Sigmoid colon (tissue), 7 donors: Measurements from ENCODE around the gene DYNC1I1. TPM values are rescaled to one million over a fixed set of nuclear protein-coding genes. Genes with fewer than 3 reads are reported as not detected.

ENCODE experiments used
- DNase-seq: peaks from one replicate; pipeline ENCODE4 v3.0.0-alpha.2; 2019
- H3K27ac ChIP-seq, 4 donors: fragments of 200-600 bp; sonication (generic); one replicate each; pipeline ENCODE4 v1.5.1; 2016 to 2019; ENCODE audit warnings: mild to moderate bottlenecking in 1 of 4
- H3K27me3 ChIP-seq, 3 donors: fragments of 200-600 bp; sonication (generic); one replicate each; pipeline ENCODE4 v1.5.1; 2019; ENCODE audit warnings: mild to moderate bottlenecking in 1 of 3
- H3K36me3 ChIP-seq, 4 donors: fragments of 200-600 bp; sonication (generic); one replicate each; pipeline ENCODE4 v1.5.1; 2016 to 2019
- H3K4me1 ChIP-seq, 4 donors: fragments of 200-600 bp; sonication (generic); one replicate each; pipeline ENCODE4 v1.5.1; 2017 to 2019
- H3K4me3 ChIP-seq, 4 donors: fragments of 200-600 bp; sonication (generic); one replicate each; pipeline ENCODE4 v1.5.1; 2017 to 2019; ENCODE audit warnings: mild to moderate bottlenecking in 2 of 4, moderate library complexity in 1 of 4
- H3K9me3 ChIP-seq, 4 donors: fragments of 200-600 bp in 3 of 4; sonication (generic) in 3 of 4; one replicate each; pipeline versions ENCODE4 v1.5.1 to v1.6.1; 2013 to 2019
- CTCF ChIP-seq, 4 experiments: fragments of 450-650 bp in 3 of 4; fragments of 200-600 bp in 1 of 4; IDR thresholded peaks; one replicate each; pipeline ENCODE4 v1.5.1; 2016 to 2019; ENCODE audit warnings: antibody characterized with exemption in 4 of 4, mild to moderate bottlenecking in 3 of 4, moderate library complexity in 2 of 4
- EP300 ChIP-seq, 4 donors: sonication (generic); formaldehyde crosslinking; IDR thresholded peaks; one replicate each; pipeline ENCODE4 v1.6.1; 2017; ENCODE audit warnings: antibody characterized with exemption in 4 of 4
- POLR2A ChIP-seq, 2 donors: fragments of 450-650 bp; IDR thresholded peaks; one replicate each; pipeline ENCODE4 v1.6.1; 2016; ENCODE audit warnings: antibody characterized with exemption in 2 of 2, mild to moderate bottlenecking in 2 of 2, moderate library complexity in 2 of 2
- POLR2AphosphoS5 ChIP-seq, 4 donors: sonication (generic); formaldehyde crosslinking; IDR thresholded peaks; one replicate each; pipeline ENCODE4 v1.6.1; 2017; ENCODE audit warnings: antibody characterized with exemption in 4 of 4
- WGBS, 2 donors: extraction: QIAGEN DNeasy Blood & Tissue Kit; methylation state at CpG; one replicate each; pipeline ENCODE4 v1.1.7; 2013; 5-methylcytosine and 5-hydroxymethylcytosine counted together
- intact Hi-C: fragments of 100-400 bp; cut with DNase I; formaldehyde crosslinking; loops from one replicate; pipeline ENCODE4 v1.15.1; 2023
- polyA plus RNA-seq, 3 donors: library from polyadenylated mRNA; stranded (reverse); fragments of 200-250 nt; gene quantifications; one replicate each; pipeline ENCODE4 v1.2.3, GENCODE V29; 2013
- total RNA-seq, 4 donors: library from RNA; depleted of rRNA; stranded (reverse); fragments of >200 nt; gene quantifications; one replicate each; pipeline ENCODE4 v1.1.0, GENCODE V29; 2016
- donor health status: healthy with polysubstance abuse.
- donor health status: Bipolar disorder and iron deficiency.
- donor health status: healthy.

The DYNC1I1 gene
- total RNA-seq (10 to 100 TPM; 37.8 to 65.2 (median 56.6) TPM), polyA plus RNA-seq (1 to 10 TPM in 1 of 3 donors, under 1 TPM in 1, not detected in 1; 0.92 to 1.2 TPM)

DNA sequence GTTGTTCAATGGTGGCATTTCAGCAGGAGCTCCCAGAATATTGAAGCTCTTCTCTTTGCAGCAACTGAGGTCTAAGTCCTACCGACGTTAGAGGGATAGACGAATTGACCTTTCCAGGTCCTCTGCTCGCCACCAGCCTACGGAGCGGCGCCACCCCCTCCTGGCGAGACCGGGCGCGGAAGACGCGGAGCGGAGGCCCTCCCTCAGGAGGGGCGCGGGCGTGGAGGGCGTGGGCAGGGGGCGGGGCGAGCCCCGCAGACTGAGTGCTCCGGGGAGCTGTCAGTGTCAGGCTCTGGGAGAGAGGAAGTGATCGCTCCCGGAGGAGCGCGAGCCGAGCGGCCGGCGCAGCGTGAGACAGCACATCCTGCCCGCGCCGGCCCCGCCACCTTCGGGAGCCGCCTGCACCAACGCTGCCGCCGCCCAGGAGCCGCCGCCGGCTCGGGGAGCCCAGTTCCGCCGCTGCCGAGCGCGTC lies at the start of gene DYNC1I1:
Gene DYNC1I1, plus strand, starts transcription at position 257 of the 473 bp plus-strand sequence. CDS start 32,176 bp downstream, outside the sequence.
- Histone ChIP-seq H3K4me1 (peaks cover 0 to 51% (median 28%) of the 10 kb centered on the region in 4 donors), H3K27ac (peak within 1 kb of the TSS; percentile 60 to 90 (median 88)), H3K27me3 (no peaks in the 10 kb centered on the region), H3K36me3 (no peaks in the 10 kb centered on the region), H3K4me3 (peak within 1 kb of the TSS; percentile 71 to 92 (median 88)), H3K9me3 (no peaks in the 10 kb centered on the region)
- TF ChIP-seq CTCF (IDR thresholded peaks at IDR 0.05): no peak
- peak; percentile 79 to 88 (median 82) for TF ChIP-seq POLR2AphosphoS5 (IDR thresholded peaks at IDR 0.05)
- no peak for TF ChIP-seq EP300 (IDR thresholded peaks at IDR 0.05)
- DNase-seq: peak; percentile 88
- intact Hi-C loops: loop anchor here (5.0 to 10.0 kb wide), 3 partner anchors 45 to 228 kb away; no protein-coding TSS in a partner anchor
- WGBS, 2 donors: 1% methylated on average over 49 of the region's 49 CpGs

- intact Hi-C loops: loop anchor here (1.0 kb wide), 1 partner anchor 148 kb away; no protein-coding TSS in a partner anchor
- H3K27ac ChIP-seq: no peak overlapping the region
- peak; percentile 26 to 57 (median 42) for TF ChIP-seq CTCF (IDR thresholded peaks at IDR 0.05)
- TF ChIP-seq POLR2A (IDR thresholded peaks at IDR 0.05): no peak
- WGBS, 2 donors: 11 to 17% methylated on average over 2 of the region's 2 CpGs
- no peak for DNase-seq
- H3K4me3 ChIP-seq: no peak overlapping the region
- no peaks in the 10 kb centered on the region for H3K4me1 ChIP-seq
- H3K36me3 ChIP-seq: no peaks in the 10 kb centered on the region
- H3K27me3 ChIP-seq: no peaks in the 10 kb centered on the region
- no peaks in the 10 kb centered on the region for H3K9me3 ChIP-seq
These were observed 48.7 kb upstream of the DYNC1I1 start for GRCh38 chr7:95723583-95724180.

DNA sequence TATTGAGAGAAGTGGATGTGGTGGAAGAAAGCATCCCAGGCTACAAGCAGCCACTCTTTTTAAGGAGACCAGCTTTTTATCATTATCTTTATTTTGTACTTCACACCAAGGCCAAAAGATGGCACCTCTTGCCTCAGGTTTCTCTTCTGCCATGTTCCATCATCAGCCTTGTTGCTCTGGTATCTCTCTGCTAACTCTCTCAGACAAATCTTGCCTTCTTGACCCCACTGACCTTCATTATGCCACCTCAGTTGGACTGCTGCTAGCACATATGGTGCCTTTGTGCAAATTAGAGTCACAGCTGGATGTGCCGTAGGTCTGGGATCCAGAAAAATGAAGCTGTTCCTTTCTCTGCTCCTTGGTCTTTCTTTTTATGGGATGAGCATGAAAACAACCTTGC lies 47.1 kb upstream of the DYNC1I1 start:
- Histone ChIP-seq H3K27ac (no peak overlapping the region), H3K4me3 (no peak overlapping the region), H3K36me3 (no peaks in the 10 kb centered on the region), H3K27me3 (no peaks in the 10 kb centered on the region), H3K9me3 (no peaks in the 10 kb centered on the region), H3K4me1 (no peaks in the 10 kb centered on the region)
- no peak for TF ChIP-seq CTCF (IDR thresholded peaks at IDR 0.05)
- TF ChIP-seq EP300 (IDR thresholded peaks at IDR 0.05): no peak
- no peak for TF ChIP-seq POLR2AphosphoS5 (IDR thresholded peaks at IDR 0.05)
- no peak for TF ChIP-seq POLR2A (IDR thresholded peaks at IDR 0.05)
- intact Hi-C loops: loop anchor here (5.0 kb wide), 1 partner anchor 47 kb away; the partner anchor contains the start of gene DYNC1I1
- 87 to 90% methylated on average over 1 of the region's 1 CpG for WGBS, 2 donors
- DNase-seq: no peak

DNA sequence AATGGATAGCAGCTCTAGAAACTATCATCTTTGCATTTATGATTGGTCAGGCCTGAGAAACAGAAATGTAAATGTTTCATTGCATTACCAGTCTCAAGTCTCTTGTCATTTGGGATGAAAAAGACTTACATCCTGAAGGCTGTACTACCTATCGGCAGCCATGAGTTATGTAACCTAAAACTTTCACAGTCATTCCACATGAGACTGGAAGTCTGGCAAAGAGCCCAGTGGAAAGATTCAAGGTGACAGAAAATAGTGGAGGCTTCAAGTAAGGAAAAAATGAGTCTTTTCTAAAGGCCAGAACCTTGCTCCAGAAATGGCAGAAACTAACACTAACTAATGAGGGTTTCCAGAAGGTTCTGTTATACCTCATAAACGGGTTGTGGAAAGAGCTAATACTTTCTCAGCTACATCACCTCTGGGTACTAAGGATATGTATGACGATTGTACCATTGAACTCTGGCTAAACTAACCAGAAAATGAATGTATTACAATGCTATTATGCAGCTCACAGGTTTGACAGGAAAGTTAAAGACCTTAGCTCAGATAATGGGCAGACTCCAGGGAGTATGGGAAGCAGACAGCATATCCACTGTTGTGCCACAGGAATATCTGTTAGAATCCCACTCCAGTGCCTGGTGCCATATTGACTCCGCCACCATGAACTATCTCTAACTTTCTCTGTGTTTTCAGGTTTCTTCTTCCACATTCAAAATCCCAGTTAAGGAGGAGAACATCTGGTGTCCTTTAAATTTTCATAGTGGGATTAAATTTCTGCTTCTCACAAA lies 41.7 kb upstream of the DYNC1I1 start:
- no peaks in the 10 kb centered on the region for H3K27me3 ChIP-seq
- TF ChIP-seq POLR2A (IDR thresholded peaks at IDR 0.05) (no peak), CTCF (IDR thresholded peaks at IDR 0.05) (no peak)
- H3K4me3 ChIP-seq: no peak overlapping the region
- no peak overlapping the region for H3K27ac ChIP-seq
- WGBS, 2 donors: 73 to 85% methylated on average over 4 of the region's 4 CpGs
- H3K36me3 ChIP-seq: no peaks in the 10 kb centered on the region
- no peaks in the 10 kb centered on the region for H3K9me3 ChIP-seq
- intact Hi-C loops: no loop called here
- no peaks in the 10 kb centered on the region for H3K4me1 ChIP-seq
- DNase-seq: no peak
